HUES6 (cell line): ENCODE results near the gene ATR.
A peak's percentile ranks its signal among the peaks of the same experiment; 100 is the strongest.

Experiments used
- H3K27ac ChIP-seq: 2 replicates; pipeline ENCODE4 v1.7.0; 2013; ENCODE audit warnings: low read depth, mild to moderate bottlenecking, low read length, inconsistent platforms
- H3K27me3 ChIP-seq: 2 replicates; pipeline ENCODE4 v1.6.1; 2013; ENCODE audit warnings: low read length; ENCODE audit not compliant: control insufficient read depth, insufficient read depth
- H3K36me3 ChIP-seq: 2 replicates; pipeline ENCODE4 v1.6.1; 2013; ENCODE audit warnings: low read length; ENCODE audit not compliant: control insufficient read depth, insufficient read depth
- H3K4me1 ChIP-seq: 2 replicates; pipeline ENCODE4 v1.6.1; 2013; ENCODE audit warnings: low read length; ENCODE audit not compliant: control insufficient read depth, insufficient read depth
- H3K4me3 ChIP-seq: 2 replicates; pipeline ENCODE4 v1.5.1; 2013; ENCODE audit warnings: low read depth, low read length
- H3K9ac ChIP-seq: one replicate; pipeline ENCODE4 v1.6.1; 2013; ENCODE audit warnings: mild to moderate bottlenecking, low read length
- H3K9me3 ChIP-seq: 2 replicates; pipeline ENCODE4 v1.6.1; 2013; ENCODE audit warnings: low read depth, low read length; ENCODE audit not compliant: control insufficient read depth, insufficient read depth

The ATR gene

GRCh38 chr3:142578329-142579223, at the start of gene ATR:
ATR (minus strand) TSS chr3:142578733; CDS start chr3:142578704, 29 bp downstream.
- Histone ChIP-seq H3K4me3 (peak within 1 kb of the TSS; percentile 74), H3K27ac (peak within 1 kb of the TSS; percentile 82), H3K27me3 (no peaks in the 10 kb centered on the region), H3K9me3 (no peaks in the 10 kb centered on the region), H3K9ac (peak within 1 kb of the TSS; percentile 92), H3K4me1 (peaks cover 19% of the 10 kb centered on the region), H3K36me3 (no peaks in the 10 kb centered on the region)

GRCh38 chr3:142626971-142627370, 48.4 kb upstream of the ATR start:
- H3K9me3 ChIP-seq = no peaks in the 10 kb centered on the region
- H3K27ac ChIP-seq = no peak overlapping the region
- no peaks in the 10 kb centered on the region for H3K27me3 ChIP-seq
- H3K9ac ChIP-seq = no peak overlapping the region
- no peak overlapping the region for H3K4me3 ChIP-seq
- no peaks in the 10 kb centered on the region for H3K4me1 ChIP-seq
- H3K36me3 ChIP-seq = no peaks in the 10 kb centered on the region

GRCh38 chr3:142625153-142625440, 46.6 kb upstream of the ATR start:
- H3K4me1 ChIP-seq = no peaks in the 10 kb centered on the region
- H3K4me3 ChIP-seq = no peak overlapping the region
- H3K36me3 ChIP-seq = no peaks in the 10 kb centered on the region
- no peak overlapping the region for H3K27ac ChIP-seq
- no peaks in the 10 kb centered on the region for H3K27me3 ChIP-seq
- no peak overlapping the region for H3K9ac ChIP-seq
- H3K9me3 ChIP-seq = no peaks in the 10 kb centered on the region

- H3K9me3 ChIP-seq = no peaks in the 10 kb centered on the region
- H3K27me3 ChIP-seq = no peaks in the 10 kb centered on the region
- H3K27ac ChIP-seq = no peak overlapping the region
- H3K9ac ChIP-seq = no peak overlapping the region
- no peak overlapping the region for H3K4me3 ChIP-seq
- no peaks in the 10 kb centered on the region for H3K36me3 ChIP-seq
- no peaks in the 10 kb centered on the region for H3K4me1 ChIP-seq
Observed at GRCh38 chr3:142624341-142625152, 46.0 kb upstream of the ATR start.

GRCh38 chr3:142623194-142623593, 44.7 kb upstream of the ATR start:
- Histone ChIP-seq H3K27ac (no peak overlapping the region), H3K9me3 (no peaks in the 10 kb centered on the region), H3K4me1 (no peaks in the 10 kb centered on the region), H3K4me3 (no peak overlapping the region), H3K36me3 (no peaks in the 10 kb centered on the region), H3K27me3 (no peaks in the 10 kb centered on the region), H3K9ac (no peak overlapping the region)

GRCh38 chr3:142622405-142622804, 43.9 kb upstream of the ATR start:
- H3K4me3 ChIP-seq = no peak overlapping the region
- no peaks in the 10 kb centered on the region for H3K36me3 ChIP-seq
- no peaks in the 10 kb centered on the region for H3K9me3 ChIP-seq
- H3K27ac ChIP-seq = no peak overlapping the region
- no peaks in the 10 kb centered on the region for H3K27me3 ChIP-seq
- H3K4me1 ChIP-seq = no peaks in the 10 kb centered on the region
- no peak overlapping the region for H3K9ac ChIP-seq

- Histone ChIP-seq H3K27ac (no peak overlapping the region), H3K9me3 (no peaks in the 10 kb centered on the region), H3K27me3 (no peaks in the 10 kb centered on the region), H3K4me1 (no peaks in the 10 kb centered on the region), H3K9ac (no peak overlapping the region), H3K36me3 (no peaks in the 10 kb centered on the region), H3K4me3 (no peak overlapping the region)
Observed at GRCh38 chr3:142618917-142619461, 40.5 kb upstream of the ATR start.

- Histone ChIP-seq H3K9me3 (no peaks in the 10 kb centered on the region), H3K9ac (no peak overlapping the region), H3K27ac (no peak overlapping the region), H3K36me3 (no peaks in the 10 kb centered on the region), H3K27me3 (no peaks in the 10 kb centered on the region), H3K4me3 (no peak overlapping the region), H3K4me1 (no peaks in the 10 kb centered on the region)
Observed at GRCh38 chr3:142615171-142615570, 36.6 kb upstream of the ATR start.

- Histone ChIP-seq H3K4me3 (no peak overlapping the region), H3K27me3 (no peaks in the 10 kb centered on the region), H3K36me3 (no peaks in the 10 kb centered on the region), H3K9ac (no peak overlapping the region), H3K27ac (no peak overlapping the region), H3K4me1 (no peaks in the 10 kb centered on the region), H3K9me3 (no peaks in the 10 kb centered on the region)
Observed at GRCh38 chr3:142614059-142614626, 35.6 kb upstream of the ATR start.

- no peaks in the 10 kb centered on the region for H3K4me1 ChIP-seq
- H3K27ac ChIP-seq = no peak overlapping the region
- H3K4me3 ChIP-seq = no peak overlapping the region
- no peaks in the 10 kb centered on the region for H3K9me3 ChIP-seq
- no peaks in the 10 kb centered on the region for H3K27me3 ChIP-seq
- H3K36me3 ChIP-seq = no peaks in the 10 kb centered on the region
- H3K9ac ChIP-seq = no peak overlapping the region
Observed at GRCh38 chr3:142613491-142613890, 35.0 kb upstream of the ATR start.

GRCh38 chr3:142611206-142611605, 32.7 kb upstream of the ATR start:
- no peak overlapping the region for H3K9ac ChIP-seq
- H3K27me3 ChIP-seq = no peaks in the 10 kb centered on the region
- H3K9me3 ChIP-seq = no peaks in the 10 kb centered on the region
- H3K27ac ChIP-seq = no peak overlapping the region
- no peaks in the 10 kb centered on the region for H3K4me1 ChIP-seq
- no peak overlapping the region for H3K4me3 ChIP-seq
- no peaks in the 10 kb centered on the region for H3K36me3 ChIP-seq
